Peyer's patch (tissue), 4 donors: Measurements from ENCODE around the gene RFX3. TPM values are rescaled to one million over a fixed set of nuclear protein-coding genes. Genes with fewer than 3 reads are reported as not detected.

ENCODE experiments used
- DNase-seq, 3 donors: peaks; one replicate each; pipeline ENCODE4 v3.0.0-alpha.2; 2017 to 2019
- H3K27ac ChIP-seq, 4 donors: fragments of 200-600 bp; sonication (generic); one replicate each; pipeline ENCODE4 v1.5.1; 2016 to 2019
- H3K27me3 ChIP-seq, 2 donors: fragments of 200-600 bp; sonication (generic); one replicate each; pipeline ENCODE4 v1.5.1; 2019
- H3K36me3 ChIP-seq, 3 donors: fragments of 200-600 bp; sonication (generic); one replicate each; pipeline ENCODE4 v1.5.1; 2016 to 2019
- H3K4me1 ChIP-seq, 4 donors: fragments of 200-600 bp; sonication (generic); one replicate each; pipeline ENCODE4 v1.5.1; 2016 to 2019
- H3K4me3 ChIP-seq, 4 donors: fragments of 200-600 bp; sonication (generic); 1 replicate in 3 of 4; 2 replicates in 1 of 4; pipeline ENCODE4 v1.5.1; 2016 to 2019; ENCODE audit warnings: mild to moderate bottlenecking in 1 of 4
- H3K9me3 ChIP-seq, 4 donors: fragments of 200-600 bp; sonication (generic); one replicate each; pipeline ENCODE4 v1.5.1; 2016 to 2019; ENCODE audit warnings: mild to moderate bottlenecking in 1 of 4
- CTCF ChIP-seq, 6 experiments: fragments of 450-650 bp in 4 of 6; fragments of 200-600 bp in 2 of 6; sonication (generic) in 1 of 6; IDR thresholded peaks; one replicate each; pipeline ENCODE4 v1.5.1; 2017 to 2019; ENCODE audit warnings: antibody characterized with exemption in 6 of 6, mild to moderate bottlenecking in 3 of 6, moderate library complexity in 1 of 6
- POLR2A ChIP-seq, 2 donors: fragments of 450-650 bp; IDR thresholded peaks; one replicate each; pipeline ENCODE4 v1.5.1; 2017; ENCODE audit warnings: antibody characterized with exemption in 2 of 2, mild to moderate bottlenecking in 2 of 2, moderate library complexity in 2 of 2
- total RNA-seq, 4 donors: library from RNA; depleted of rRNA; stranded (reverse); fragments of >200 nt; gene quantifications; one replicate each; pipeline ENCODE4 v1.1.0, GENCODE V29; 2016

Gene RFX3
- total RNA-seq, 4 donors from 2014 or later, result 3.9 to 31.4 (median 9.5) TPM

- no peak for DNase-seq
- no peak overlapping the region for H3K4me3 ChIP-seq
- no peaks in the 10 kb centered on the region for H3K9me3 ChIP-seq
- no peaks in the 10 kb centered on the region for H3K4me1 ChIP-seq
- no peaks in the 10 kb centered on the region for H3K27me3 ChIP-seq
- no peak for TF ChIP-seq POLR2A (IDR thresholded peaks at IDR 0.05)
- no peak for TF ChIP-seq CTCF (IDR thresholded peaks at IDR 0.05)
- H3K36me3 ChIP-seq, result no peaks in the 10 kb centered on the region
- no peak overlapping the region for H3K27ac ChIP-seq
Observed at GRCh38 chr9:3361116-3361515, 164.7 kb downstream of the RFX3 start.

- TF ChIP-seq CTCF (IDR thresholded peaks at IDR 0.05), result no peak
- no peak for TF ChIP-seq POLR2A (IDR thresholded peaks at IDR 0.05)
- Histone ChIP-seq H3K27ac (no peak overlapping the region), H3K4me1 (no peaks in the 10 kb centered on the region), H3K9me3 (no peaks in the 10 kb centered on the region), H3K36me3 (no peaks in the 10 kb centered on the region), H3K4me3 (no peak overlapping the region), H3K27me3 (no peaks in the 10 kb centered on the region)
- no peak for DNase-seq
Observed at GRCh38 chr9:3360245-3360644, 165.6 kb downstream of the RFX3 start.

GRCh38 chr9:3359778-3360177 is 166.0 kb downstream of the RFX3 start:
- H3K9me3 ChIP-seq, result no peaks in the 10 kb centered on the region
- no peak for TF ChIP-seq CTCF (IDR thresholded peaks at IDR 0.05)
- no peak for TF ChIP-seq POLR2A (IDR thresholded peaks at IDR 0.05)
- H3K4me1 ChIP-seq, result no peaks in the 10 kb centered on the region
- no peak for DNase-seq
- H3K27ac ChIP-seq, result no peak overlapping the region
- H3K36me3 ChIP-seq, result no peaks in the 10 kb centered on the region
- no peaks in the 10 kb centered on the region for H3K27me3 ChIP-seq
- H3K4me3 ChIP-seq, result no peak overlapping the region

GRCh38 chr9:3359048-3359692 is 166.6 kb downstream of the RFX3 start:
- TF ChIP-seq CTCF (IDR thresholded peaks at IDR 0.05) (no peak), POLR2A (IDR thresholded peaks at IDR 0.05) (no peak)
- Histone ChIP-seq H3K36me3 (no peaks in the 10 kb centered on the region), H3K27ac (no peak overlapping the region)

GRCh38 chr9:3348169-3348568 is 177.6 kb downstream of the RFX3 start:
- Histone ChIP-seq H3K27me3 (no peaks in the 10 kb centered on the region), H3K36me3 (no peaks in the 10 kb centered on the region)

More at GRCh38 chr9:3359048-3359692, 166.6 kb downstream of the RFX3 start:
- Histone ChIP-seq H3K4me1 (no peaks in the 10 kb centered on the region), H3K9me3 (no peaks in the 10 kb centered on the region), H3K27me3 (no peaks in the 10 kb centered on the region), H3K4me3 (no peak overlapping the region)
- no peak for DNase-seq

More at GRCh38 chr9:3348169-3348568, 177.6 kb downstream of the RFX3 start:
- Histone ChIP-seq H3K9me3 (no peaks in the 10 kb centered on the region), H3K27ac (no peak overlapping the region), H3K4me1 (no peaks in the 10 kb centered on the region), H3K4me3 (no peak overlapping the region)
- no peak for TF ChIP-seq POLR2A (IDR thresholded peaks at IDR 0.05)
- TF ChIP-seq CTCF (IDR thresholded peaks at IDR 0.05), result no peak
- no peak for DNase-seq
